Endothelial cell of umbilical vein (primary cell): Measurements from ENCODE around the gene MAPK13.

ENCODE experiments used
- CTCF ChIP-seq, 2 donors: IDR thresholded peaks; 1 replicate in 1 of 2; 2 replicates in 1 of 2; pipeline ENCODE4 v1.5.1; 2011; ENCODE audit warnings: low read length in 2 of 2, mild to moderate bottlenecking in 2 of 2, moderate library complexity in 2 of 2, control low read depth in 1 of 2, inconsistent platforms in 1 of 2, low read depth in 1 of 2; ENCODE audit not compliant: insufficient read depth in 1 of 2; ENCODE audit errors: extremely low read depth in 1 of 2
- EZH2 ChIP-seq: IDR thresholded peaks from 2 replicates; pipeline ENCODE4 v1.6.1; 2012; ENCODE audit warnings: borderline replicate concordance, low read depth, mild to moderate bottlenecking, moderate library complexity, low read length, inconsistent platforms; ENCODE audit not compliant: severe bottlenecking
- POLR2A ChIP-seq: IDR thresholded peaks from 2 replicates; pipeline ENCODE4 v1.6.1; 2012; ENCODE audit warnings: low read depth, mild to moderate bottlenecking, control low read depth, low read length
- POLR2AphosphoS5 ChIP-seq: IDR thresholded peaks from 2 replicates; pipeline ENCODE4 v1.6.1; 2012; ENCODE audit warnings: low read depth, mild to moderate bottlenecking, control low read depth, low read length, moderate library complexity; ENCODE audit not compliant: insufficient read depth

GRCh38 chr6:36124881-36125280 is 5.4 kb upstream of the MAPK13 start:
- TF ChIP-seq POLR2A (no peak), CTCF (IDR thresholded peaks at IDR 0.05; ENCODE audit: extremely low read depth in 1 of 2, insufficient read depth in 1 of 2, low read depth in 1 of 2, low read length in 2 of 2) (no peak), POLR2AphosphoS5 (no peak), EZH2 (no peak)
